ENCODE results near the gene OSM.

DNA sequence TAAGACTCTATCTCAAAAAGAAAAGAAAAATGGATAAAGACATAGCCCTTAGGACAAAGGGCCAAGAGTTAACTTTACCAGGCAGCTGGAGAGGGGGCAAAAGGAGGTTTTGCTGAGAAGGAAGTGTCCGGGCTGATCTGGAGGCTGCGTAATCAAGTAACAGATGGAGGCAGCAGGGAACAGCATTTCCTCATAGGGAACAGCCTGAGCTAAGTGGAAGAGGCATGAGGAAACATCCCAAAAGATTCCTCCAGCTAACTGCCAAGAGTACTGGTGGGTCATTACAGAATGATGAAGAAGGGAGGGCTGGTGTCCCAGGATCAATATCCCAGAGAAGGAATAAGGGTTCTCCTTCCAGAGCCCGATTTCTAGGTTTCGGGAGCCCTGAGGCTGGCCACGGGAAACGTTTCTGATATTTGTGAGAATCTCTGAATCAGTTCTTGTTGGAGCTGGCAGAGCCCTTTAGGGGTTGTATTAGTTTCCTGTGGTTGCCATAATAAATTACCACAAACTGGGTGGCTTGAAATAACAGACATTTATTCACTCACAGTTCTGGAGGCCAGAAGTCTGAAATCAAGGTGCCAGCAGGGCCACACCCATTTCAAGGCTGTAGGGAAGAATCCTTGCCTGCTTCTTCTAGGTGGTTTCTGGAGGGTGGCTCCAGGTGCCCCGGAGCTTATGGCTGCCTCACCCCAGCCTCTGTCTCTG lies 41.3 kb downstream of the OSM start:
- TF ChIP-seq, protein P1, sequence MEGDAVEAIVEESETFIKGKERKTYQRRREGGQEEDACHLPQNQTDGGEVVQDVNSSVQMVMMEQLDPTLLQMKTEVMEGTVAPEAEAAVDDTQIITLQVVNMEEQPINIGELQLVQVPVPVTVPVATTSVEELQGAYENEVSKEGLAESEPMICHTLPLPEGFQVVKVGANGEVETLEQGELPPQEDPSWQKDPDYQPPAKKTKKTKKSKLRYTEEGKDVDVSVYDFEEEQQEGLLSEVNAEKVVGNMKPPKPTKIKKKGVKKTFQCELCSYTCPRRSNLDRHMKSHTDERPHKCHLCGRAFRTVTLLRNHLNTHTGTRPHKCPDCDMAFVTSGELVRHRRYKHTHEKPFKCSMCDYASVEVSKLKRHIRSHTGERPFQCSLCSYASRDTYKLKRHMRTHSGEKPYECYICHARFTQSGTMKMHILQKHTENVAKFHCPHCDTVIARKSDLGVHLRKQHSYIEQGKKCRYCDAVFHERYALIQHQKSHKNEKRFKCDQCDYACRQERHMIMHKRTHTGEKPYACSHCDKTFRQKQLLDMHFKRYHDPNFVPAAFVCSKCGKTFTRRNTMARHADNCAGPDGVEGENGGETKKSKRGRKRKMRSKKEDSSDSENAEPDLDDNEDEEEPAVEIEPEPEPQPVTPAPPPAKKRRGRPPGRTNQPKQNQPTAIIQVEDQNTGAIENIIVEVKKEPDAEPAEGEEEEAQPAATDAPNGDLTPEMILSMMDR (tag by site-specific recombination; IDR thresholded peaks at IDR 0.05), result no peak
- TF ChIP-seq SP2 (tag by site-specific recombination; IDR thresholded peaks at IDR 0.05) (no peak), ZNF624 (tag by site-specific recombination; IDR thresholded peaks at IDR 0.05) (no peak), YY1 (tag by site-specific recombination; IDR thresholded peaks at IDR 0.05) (no peak), ZNF529 (tag by site-specific recombination; IDR thresholded peaks at IDR 0.05; ENCODE audit: insufficient replicate concordance) (no peak), ZBTB7A (tag by site-specific recombination; IDR thresholded peaks at IDR 0.05; ENCODE audit: low read depth) (no peak), ZBTB1 (tag by site-specific recombination; IDR thresholded peaks at IDR 0.05) (no peak)
